GM19035 (cell line): ENCODE data around the gene EHD4.

Source experiments
- ATAC-seq: cut with Tn5 transposase; IDR thresholded peaks from one replicate; pipeline ENCODE4 v1.9.1; 2021; ENCODE audit not compliant: unreplicated experiment

The EHD4 gene

GRCh38 chr15:41897363-41897799 lies 75.0 kb downstream of the EHD4 start:
- ATAC-seq = no peak

- ATAC-seq = no peak
These were observed 75.8 kb downstream of the EHD4 start for GRCh38 chr15:41896566-41896965.

GRCh38 chr15:41895957-41896356 lies 76.4 kb downstream of the EHD4 start:
- no peak for ATAC-seq

- no peak for ATAC-seq
These were observed 76.9 kb downstream of the EHD4 start for GRCh38 chr15:41895491-41895890.

GRCh38 chr15:41894791-41895463 lies 77.4 kb downstream of the EHD4 start:
- peak; percentile 85 for ATAC-seq

GRCh38 chr15:41894251-41894790 lies 78.0 kb downstream of the EHD4 start:
- ATAC-seq = peak; percentile 16

- ATAC-seq = no peak
These were observed 78.7 kb downstream of the EHD4 start, which contains the start of gene SPTBN5 for GRCh38 chr15:41893422-41894250. SPTBN5 (minus strand) TSS chr15:41894053; CDS start chr15:41893497, 556 bp downstream.

GRCh38 chr15:41892621-41893421 lies 79.5 kb downstream of the EHD4 start:
- no peak for ATAC-seq

- ATAC-seq = no peak
These were observed 80.4 kb downstream of the EHD4 start for GRCh38 chr15:41891946-41892345.

- no peak for ATAC-seq
These were observed 81.1 kb downstream of the EHD4 start for GRCh38 chr15:41891226-41891625.

- ATAC-seq = no peak
These were observed 82.2 kb downstream of the EHD4 start for GRCh38 chr15:41890050-41890690.

GRCh38 chr15:41888662-41889253 lies 83.6 kb downstream of the EHD4 start:
- no peak for ATAC-seq

GRCh38 chr15:41887893-41888292 lies 84.5 kb downstream of the EHD4 start:
- ATAC-seq = no peak

GRCh38 chr15:41887161-41887560 lies 85.2 kb downstream of the EHD4 start:
- ATAC-seq = no peak

- no peak for ATAC-seq
These were observed 85.6 kb downstream of the EHD4 start for GRCh38 chr15:41886741-41887140.

- no peak for ATAC-seq
These were observed 86.5 kb downstream of the EHD4 start for GRCh38 chr15:41885841-41886240.

- no peak for ATAC-seq
These were observed 87.0 kb downstream of the EHD4 start for GRCh38 chr15:41885321-41885720.

GRCh38 chr15:41884458-41884857 lies 87.9 kb downstream of the EHD4 start:
- ATAC-seq = no peak

- no peak for ATAC-seq
These were observed 88.9 kb downstream of the EHD4 start for GRCh38 chr15:41883484-41883825.
